ACC112 (cell line): ENCODE data around the gene PHKA2.
"Not testable (repeated sequence)": the region's sequence is repeated elsewhere in the genome, so short reads cannot be mapped to it uniquely, and the experiment has no call there.

ENCODE experiments used
- H2AFZ ChIP-seq: fragments of 200-600 bp; sonication (generic); one replicate; pipeline ENCODE4 v1.6.0; 2017; ENCODE audit warnings: antibody characterized with exemption, low read length; ENCODE audit not compliant: unreplicated experiment
- H3K27ac ChIP-seq: fragments of 200-600 bp; sonication (generic); 2 replicates; pipeline ENCODE4 v1.5.1; 2014; ENCODE audit warnings: low read depth, mild to moderate bottlenecking, antibody characterized with exemption, low read length, moderate library complexity
- H3K27me3 ChIP-seq: fragments of 200-600 bp; sonication (generic); 2 replicates; pipeline ENCODE4 v1.6.1; 2014; ENCODE audit warnings: mild to moderate bottlenecking, antibody characterized with exemption, low read length, moderate library complexity, mixed read lengths; ENCODE audit not compliant: insufficient read depth
- H3K36me3 ChIP-seq: fragments of 200-600 bp; sonication (generic); 2 replicates; pipeline ENCODE4 v1.6.1; 2016; ENCODE audit warnings: mild to moderate bottlenecking, antibody characterized with exemption, low read length, moderate library complexity, mixed read lengths; ENCODE audit not compliant: insufficient read depth
- H3K4me1 ChIP-seq: fragments of 200-600 bp; sonication (generic); one replicate; pipeline ENCODE4 v1.6.1; 2016; ENCODE audit warnings: low read length, mixed read lengths; ENCODE audit not compliant: insufficient read depth, unreplicated experiment, control insufficient read depth
- H3K4me3 ChIP-seq: fragments of 200-600 bp; sonication (generic); 2 replicates; pipeline ENCODE4 v1.5.1; 2014; ENCODE audit warnings: mild to moderate bottlenecking, low read depth, low read length
- H3K79me2 ChIP-seq: fragments of 200-600 bp; sonication (generic); one replicate; pipeline ENCODE4 v1.6.0; 2016; ENCODE audit warnings: low read length; ENCODE audit not compliant: control insufficient read depth, unreplicated experiment, insufficient read depth

PHKA2 gene

DNA sequence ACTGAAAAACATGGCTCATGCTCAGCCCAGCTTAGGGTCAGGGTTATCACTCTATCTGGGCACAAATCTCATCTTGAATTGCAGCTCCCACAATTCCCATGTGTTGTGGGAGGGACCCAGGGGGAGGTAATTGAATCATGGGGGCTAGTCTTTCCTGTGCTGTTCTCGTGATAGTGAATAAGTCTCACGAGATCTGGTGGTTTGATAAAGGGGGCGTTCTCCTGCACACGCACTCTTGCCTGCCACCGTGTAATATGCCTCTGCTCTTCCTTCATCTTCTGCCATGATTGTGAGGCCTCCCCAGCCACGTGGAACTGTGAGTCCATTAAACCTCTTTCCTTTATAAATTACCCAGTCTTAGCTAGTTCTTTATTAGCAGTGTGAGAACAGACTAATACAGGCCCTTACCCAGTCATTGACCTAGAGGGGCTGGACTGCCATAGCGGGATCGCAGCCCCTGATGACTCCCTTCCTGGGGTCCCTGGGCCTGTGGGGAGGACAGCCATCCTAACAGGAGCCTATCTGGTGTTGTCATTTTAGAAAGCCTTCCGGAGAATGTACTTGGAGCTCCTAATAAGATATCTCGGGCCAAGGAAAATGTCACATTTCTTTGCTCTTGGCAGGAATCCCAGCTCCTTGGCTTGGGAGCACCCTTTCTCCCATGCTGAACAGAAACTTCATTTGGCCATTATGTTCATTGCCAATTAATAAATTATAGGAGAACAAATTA is 112.6 kb downstream of the PHKA2 start:
- Histone ChIP-seq H3K27ac (no peak overlapping the region), H3K79me2 (no peaks in the 10 kb centered on the region), H3K36me3 (no peaks in the 10 kb centered on the region), H3K4me1 (peaks cover 23% of the 10 kb centered on the region), H3K27me3 (no peaks in the 10 kb centered on the region), H2AFZ (peak overlapping the region; percentile 25), H3K4me3 (no peak overlapping the region)

DNA sequence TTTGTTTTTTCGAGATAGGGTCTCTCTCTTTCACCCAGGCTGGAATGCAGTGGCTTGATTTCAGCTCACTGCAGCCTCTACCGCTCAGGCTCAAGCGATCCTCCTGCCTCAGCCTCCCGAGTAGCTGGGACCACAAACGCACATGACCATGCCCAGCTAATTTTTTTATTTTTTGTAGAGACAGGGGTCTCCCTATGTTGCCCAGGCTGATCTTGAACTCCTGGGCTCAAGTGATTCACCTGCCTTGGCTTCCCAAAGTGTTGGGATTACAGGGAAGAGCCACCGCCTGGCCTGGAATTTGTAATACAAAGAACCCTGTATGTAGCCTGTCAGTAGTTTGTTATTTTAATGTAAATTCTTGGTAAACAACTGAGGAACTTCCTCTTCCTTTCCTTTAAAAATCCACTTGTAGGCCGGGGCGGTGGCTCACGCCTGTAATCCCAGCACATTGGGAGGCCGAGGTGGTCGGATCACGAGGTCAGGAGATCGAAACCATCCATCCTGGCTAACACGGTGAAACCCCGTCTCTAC is 119.5 kb downstream of the PHKA2 start:
- H3K36me3 ChIP-seq: no peaks in the 10 kb centered on the region
- H3K27ac ChIP-seq: no peak overlapping the region
- no peak overlapping the region for H2AFZ ChIP-seq
- no peaks in the 10 kb centered on the region for H3K79me2 ChIP-seq
- no peaks in the 10 kb centered on the region for H3K27me3 ChIP-seq
- H3K4me3 ChIP-seq: no peak overlapping the region
- no peaks in the 10 kb centered on the region for H3K4me1 ChIP-seq

DNA sequence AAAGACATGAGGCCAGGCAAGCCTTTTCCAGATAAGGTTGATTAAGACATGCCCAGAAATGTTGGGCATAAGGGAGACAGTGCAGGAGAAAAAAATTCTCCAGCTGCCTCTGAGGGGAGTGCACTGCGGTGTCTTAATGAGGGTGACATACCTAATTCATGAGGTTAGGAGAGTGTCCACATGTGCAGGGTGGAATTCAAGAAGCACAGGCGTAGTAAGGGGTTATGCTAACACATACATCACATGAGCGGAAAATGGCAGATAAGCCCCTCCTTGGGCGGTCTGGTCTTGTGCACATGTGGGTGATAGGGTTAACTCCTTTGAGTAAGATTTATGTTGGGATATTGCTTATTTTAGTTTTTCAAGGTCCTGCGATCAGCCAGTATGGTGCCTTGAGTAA is 122.4 kb downstream of the PHKA2 start:
- H3K79me2 ChIP-seq: no peaks in the 10 kb centered on the region
- H3K4me1 ChIP-seq: no peaks in the 10 kb centered on the region
- H3K27ac ChIP-seq: no peak overlapping the region
- H3K36me3 ChIP-seq: no peaks in the 10 kb centered on the region
- H3K27me3 ChIP-seq: no peaks in the 10 kb centered on the region
- no peak overlapping the region for H2AFZ ChIP-seq
- H3K4me3 ChIP-seq: no peak overlapping the region

GRCh38 chrX:18856645-18856997 is 127.3 kb downstream of the PHKA2 start:
- H3K36me3 ChIP-seq: no peaks in the 10 kb centered on the region
- H3K4me1 ChIP-seq: no peaks in the 10 kb centered on the region
- no peak overlapping the region for H3K27ac ChIP-seq
- H3K4me3 ChIP-seq: no peak overlapping the region
- no peaks in the 10 kb centered on the region for H3K27me3 ChIP-seq
- H2AFZ ChIP-seq: peak overlapping the region; percentile 14
- no peaks in the 10 kb centered on the region for H3K79me2 ChIP-seq

GRCh38 chrX:18855919-18856644 is 127.8 kb downstream of the PHKA2 start:
- Histone ChIP-seq H2AFZ (peak overlapping the region; percentile 14), H3K4me3 (no peak overlapping the region), H3K27ac (no peak overlapping the region)

DNA sequence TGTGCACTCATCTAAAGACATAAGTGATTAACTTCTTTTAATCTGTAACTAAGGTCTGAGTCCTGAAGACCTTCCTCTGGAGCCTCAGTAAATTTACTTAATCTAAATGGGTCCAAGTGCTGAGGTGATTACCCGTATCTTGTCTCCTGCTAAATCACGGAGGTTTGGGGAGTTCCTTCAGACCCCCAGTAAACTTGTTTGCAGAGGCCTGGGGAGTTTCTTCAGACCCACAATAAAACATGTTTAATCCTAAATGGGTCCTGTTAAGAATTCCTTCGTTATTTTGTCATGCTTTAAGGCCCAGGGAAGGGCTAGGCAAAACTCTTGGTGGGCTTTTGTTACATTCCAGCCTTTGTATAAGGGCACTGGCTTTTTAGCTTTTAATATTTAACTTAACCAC is 136.0 kb downstream of the PHKA2 start:
- not testable (repeated sequence) for H3K27me3 ChIP-seq, H3K79me2 ChIP-seq, H3K36me3 ChIP-seq, H2AFZ ChIP-seq, H3K4me1 ChIP-seq, H3K27ac ChIP-seq, H3K4me3 ChIP-seq

More at GRCh38 chrX:18855919-18856644, 127.8 kb downstream of the PHKA2 start:
- H3K27me3 ChIP-seq: no peaks in the 10 kb centered on the region
- H3K4me1 ChIP-seq: no peaks in the 10 kb centered on the region
- H3K36me3 ChIP-seq: no peaks in the 10 kb centered on the region
- no peaks in the 10 kb centered on the region for H3K79me2 ChIP-seq
